ENCODE results near the gene ZNF175. TPM values are rescaled to one million over a fixed set of nuclear protein-coding genes. Genes with fewer than 3 reads are reported as not detected.

Gene ZNF175
- total and polyA plus RNA-seq, 9 of the 15 experiments (the other 6 are each of a cell fraction or from before 2014, with no cell fraction given) = 3.7 to 37.9 (median 14.0) TPM

DNA sequence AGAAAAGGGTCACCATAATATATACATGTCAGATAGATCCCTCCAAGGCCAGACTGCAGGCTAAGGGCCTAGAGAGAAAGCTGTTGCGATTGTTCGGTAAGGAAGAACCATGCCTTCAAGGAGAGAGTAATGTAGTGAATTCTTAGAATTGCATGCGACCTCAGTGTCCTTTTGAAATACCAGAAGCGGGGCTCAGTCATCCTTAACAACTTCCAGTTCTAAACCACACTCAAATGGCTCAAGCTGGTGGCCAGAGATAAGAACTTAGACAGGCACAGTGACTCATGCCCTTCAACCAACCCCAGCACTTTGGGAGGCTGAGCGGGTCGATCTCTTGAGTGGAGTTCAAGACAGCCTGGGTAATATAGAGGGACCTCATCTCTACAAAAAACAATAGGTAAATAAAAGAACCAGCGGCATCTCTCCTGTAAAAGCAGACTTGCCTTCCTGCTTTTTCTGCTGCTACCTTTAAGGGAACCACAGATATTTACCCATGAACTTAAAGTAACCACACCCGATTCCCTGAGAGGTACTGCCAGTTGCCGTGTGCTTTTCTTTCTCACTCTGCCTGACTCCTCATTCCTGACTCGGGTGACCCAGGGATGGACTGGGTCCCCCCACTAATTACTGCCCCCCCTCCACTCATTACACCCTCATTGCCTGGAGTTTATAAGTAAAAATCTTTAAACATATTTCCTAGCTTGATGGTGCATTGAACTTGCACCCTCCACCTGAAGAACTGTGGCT, 24.3 kb upstream of the ZNF175 start (continued):
- TF ChIP-seq, protein P1, sequence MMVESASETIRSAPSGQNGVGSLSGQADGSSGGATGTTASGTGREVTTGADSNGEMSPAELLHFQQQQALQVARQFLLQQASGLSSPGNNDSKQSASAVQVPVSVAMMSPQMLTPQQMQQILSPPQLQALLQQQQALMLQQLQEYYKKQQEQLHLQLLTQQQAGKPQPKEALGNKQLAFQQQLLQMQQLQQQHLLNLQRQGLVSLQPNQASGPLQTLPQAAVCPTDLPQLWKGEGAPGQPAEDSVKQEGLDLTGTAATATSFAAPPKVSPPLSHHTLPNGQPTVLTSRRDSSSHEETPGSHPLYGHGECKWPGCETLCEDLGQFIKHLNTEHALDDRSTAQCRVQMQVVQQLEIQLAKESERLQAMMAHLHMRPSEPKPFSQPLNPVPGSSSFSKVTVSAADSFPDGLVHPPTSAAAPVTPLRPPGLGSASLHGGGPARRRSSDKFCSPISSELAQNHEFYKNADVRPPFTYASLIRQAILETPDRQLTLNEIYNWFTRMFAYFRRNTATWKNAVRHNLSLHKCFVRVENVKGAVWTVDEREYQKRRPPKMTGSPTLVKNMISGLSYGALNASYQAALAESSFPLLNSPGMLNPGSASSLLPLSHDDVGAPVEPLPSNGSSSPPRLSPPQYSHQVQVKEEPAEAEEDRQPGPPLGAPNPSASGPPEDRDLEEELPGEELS (CRISPR knock-in tag; IDR thresholded peaks at IDR 0.05; ENCODE audit: borderline replicate concordance) = no peak
- no peak for TF ChIP-seq KLF1 (tag; IDR thresholded peaks at IDR 0.05)
- peak; percentile 94 for TF ChIP-seq FOXM1 (IDR thresholded peaks at IDR 0.05; ENCODE audit: low read depth)
- no peak for TF ChIP-seq FOXM1 (CRISPR knock-in tag; IDR thresholded peaks at IDR 0.05; ENCODE audit: low read depth)
- TF ChIP-seq SRF (CRISPR knock-in tag; IDR thresholded peaks at IDR 0.05) = peak in 1 of 2 experiments; percentile 59; a peak in 1 of 4 replicates
- TF ChIP-seq FOXP1 (CRISPR knock-in tag; IDR thresholded peaks at IDR 0.05) = no peak
- TF ChIP-seq ZNF589 (CRISPR knock-in tag; IDR thresholded peaks at IDR 0.05; ENCODE audit: low read depth) = peak; percentile 90; the same call in 1 of the 2 replicates
- TF ChIP-seq, protein P2, sequence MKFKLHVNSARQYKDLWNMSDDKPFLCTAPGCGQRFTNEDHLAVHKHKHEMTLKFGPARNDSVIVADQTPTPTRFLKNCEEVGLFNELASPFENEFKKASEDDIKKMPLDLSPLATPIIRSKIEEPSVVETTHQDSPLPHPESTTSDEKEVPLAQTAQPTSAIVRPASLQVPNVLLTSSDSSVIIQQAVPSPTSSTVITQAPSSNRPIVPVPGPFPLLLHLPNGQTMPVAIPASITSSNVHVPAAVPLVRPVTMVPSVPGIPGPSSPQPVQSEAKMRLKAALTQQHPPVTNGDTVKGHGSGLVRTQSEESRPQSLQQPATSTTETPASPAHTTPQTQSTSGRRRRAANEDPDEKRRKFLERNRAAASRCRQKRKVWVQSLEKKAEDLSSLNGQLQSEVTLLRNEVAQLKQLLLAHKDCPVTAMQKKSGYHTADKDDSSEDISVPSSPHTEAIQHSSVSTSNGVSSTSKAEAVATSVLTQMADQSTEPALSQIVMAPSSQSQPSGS (CRISPR knock-in tag; IDR thresholded peaks at IDR 0.05) = no peak
- peak; percentile 38; the same call in 1 of the 2 replicates for TF ChIP-seq ADNP (tag; IDR thresholded peaks at IDR 0.05)
- no peak for TF ChIP-seq ZC3H11A (IDR thresholded peaks at IDR 0.05; ENCODE audit: low read depth, low read length)
- peak; percentile 90 for TF ChIP-seq NFE2 (IDR thresholded peaks at IDR 0.05; ENCODE audit: low read depth)
- TF ChIP-seq ETV5 (CRISPR knock-in tag; IDR thresholded peaks at IDR 0.05; ENCODE audit: low read depth) = peak; percentile 94
- TF ChIP-seq KLF13 (tag; IDR thresholded peaks at IDR 0.05; ENCODE audit: borderline replicate concordance, low read depth) = 0 out of 2 replicates have a peak, but pooled peaks have one; percentile 5
- peak in 1 of 3 experiments; percentile 34 for TF ChIP-seq YY1 (IDR thresholded peaks at IDR 0.05; ENCODE audit: borderline replicate concordance in 1 of 3, control insufficient read depth in 1 of 3, extremely low read depth in 1 of 3, insufficient read depth in 3 of 3, insufficient read length in 1 of 3, insufficient replicate concordance in 2 of 3, low read depth in 1 of 3, low read length in 2 of 3)
- TF ChIP-seq ATF7 (IDR thresholded peaks at IDR 0.05) = peak; percentile 94

All from K562 (cell line).